K562 (cell line): ENCODE measurements around the gene TCOF1. TPM values are rescaled to one million over a fixed set of nuclear protein-coding genes. Genes with fewer than 3 reads are reported as not detected.

Experiments used
- ATAC-seq: fragments of 200-7000 bp; cut with Tn5 transposase; 3 replicates; pipeline ENCODE4 v1.9.1; 2020; ENCODE audit warnings: moderate library complexity
- BruUV-seq: library from RNA; stranded (reverse); fragments of 400-500 nt; replicated peaks from 2 replicates; lab custom pipeline; 2021; lab: Mats Ljungman, UMichigan
- CTCF ChIA-PET: fragments of 300-600 bp; formaldehyde crosslinking; extraction: SDS; loops from one replicate; lab custom pipeline; 2021; ENCODE audit warnings: low intra/inter-chr PET ratio; lab: Yijun Ruan, JAX
- POLR2A ChIA-PET: fragments of 300-600, 350-650 bp; sonication (Branson Sonifier 250); formaldehyde crosslinking; extraction: SDS; loops from one replicate; lab custom pipeline; 2021; ENCODE audit warnings: antibody characterized with exemption, inconsistent platforms; lab: Yijun Ruan, JAX
- DNase-seq, 4 experiments: peaks; one replicate each; pipeline versions ENCODE4 v3.0.0 to v3.0.0-alpha.2; 2011 to 2018; ENCODE audit warnings: low spot score in 3 of 4, mixed read lengths in 3 of 4; ENCODE audit errors: extremely low read depth in 1 of 4
- FAIRE-seq: peaks from 2 replicates; lab custom pipeline; 2011; peaks lifted over from hg19 to GRCh38; lab: Jason Lieb, UNC
- H2AFZ ChIP-seq: 2 replicates; pipeline ENCODE4 v1.6.0; 2011; ENCODE audit warnings: low read depth, low read length, control low read depth, inconsistent platforms
- H3K27ac ChIP-seq: fragments of 200-600 bp; 3 replicates; pipeline ENCODE4 v1.8.0; 2011; ENCODE audit warnings: low read depth, mild to moderate bottlenecking, control low read depth, inconsistent platforms, low read length, moderate library complexity, mixed read lengths; ENCODE audit errors: extremely low read depth
- H3K27me3 ChIP-seq, 2 experiments: fragments of 300-600 bp in 1 of 2; 2 replicates in 1 of 2; 3 replicates in 1 of 2; pipeline versions ENCODE4 v1.6.0 to v1.8.0; 2011; ENCODE audit warnings: inconsistent platforms in 2 of 2, low read length in 2 of 2, mild to moderate bottlenecking in 1 of 2, mixed read lengths in 1 of 2, moderate library complexity in 1 of 2; ENCODE audit not compliant: control insufficient read depth in 2 of 2, insufficient read depth in 2 of 2
- H3K36me3 ChIP-seq: fragments of 300-600 bp; 3 replicates; pipeline ENCODE4 v1.8.0; 2011; ENCODE audit warnings: mild to moderate bottlenecking, low read length, inconsistent platforms; ENCODE audit not compliant: control insufficient read depth, insufficient read depth
- H3K4me1 ChIP-seq, 2 experiments: fragments of 200-600 bp in 1 of 2; replicated peaks in 1 of 2; 2 replicates in 1 of 2; 3 replicates in 1 of 2; pipeline versions ENCODE4 v1.5.1 to v1.8.0; 2011; ENCODE audit warnings: inconsistent platforms in 2 of 2, low read length in 2 of 2, mild to moderate bottlenecking in 1 of 2, mixed read lengths in 1 of 2, moderate library complexity in 1 of 2; ENCODE audit not compliant: control insufficient read depth in 2 of 2, insufficient read depth in 2 of 2
- H3K4me2 ChIP-seq: 2 replicates; pipeline ENCODE4 v1.6.1; 2011; ENCODE audit warnings: low read length, control low read depth, inconsistent platforms, mixed read lengths; ENCODE audit not compliant: insufficient read depth
- H3K4me3 ChIP-seq: fragments of 200-600 bp; sonication (generic), shearing (Covaris generic); 2 replicates; pipeline ENCODE4 v1.5.1; 2016; ENCODE audit warnings: control low read depth, inconsistent platforms
- H3K79me2 ChIP-seq: fragments of 200-600 bp; 3 replicates; pipeline ENCODE4 v1.8.0; 2011; ENCODE audit warnings: low read length, inconsistent platforms; ENCODE audit not compliant: control insufficient read depth, insufficient read depth
- H3K9ac ChIP-seq, 2 experiments: 2 replicates each; pipeline versions ENCODE4 v1.6.0 to v1.6.1; 2011; ENCODE audit warnings: low read depth in 2 of 2, low read length in 2 of 2, control low read depth in 1 of 2, inconsistent platforms in 1 of 2, mild to moderate bottlenecking in 1 of 2, mixed read lengths in 1 of 2; ENCODE audit not compliant: insufficient read depth in 1 of 2
- H3K9me1 ChIP-seq: one replicate; pipeline ENCODE4 v1.6.0; 2011; ENCODE audit warnings: inconsistent platforms, mild to moderate bottlenecking, low read length, moderate library complexity; ENCODE audit not compliant: control insufficient read depth, insufficient read depth
- H3K9me3 ChIP-seq: replicated peaks from 2 replicates; pipeline ENCODE4 v1.5.1; 2011; ENCODE audit warnings: low read depth, low read length, inconsistent platforms; ENCODE audit not compliant: control insufficient read depth, insufficient read depth
- H4K20me1 ChIP-seq: replicated peaks from 2 replicates; pipeline ENCODE4 v1.6.1; 2011; ENCODE audit warnings: low read length, inconsistent platforms, mixed read lengths; ENCODE audit not compliant: control insufficient read depth, insufficient read depth
- BACH1 ChIP-seq: fragments of 200-800 bp; sonication (Bioruptor generic); IDR thresholded peaks from 2 replicates; pipeline ENCODE4 v1.6.1; 2016; ENCODE audit warnings: missing genetic modification characterization, missing compliant biosample characterization
- ELF1 ChIP-seq: fragments of 200-800 bp; sonication (Bioruptor generic); IDR thresholded peaks from 2 replicates; pipeline ENCODE4 v1.6.1; 2016; ENCODE audit warnings: missing genetic modification characterization, missing compliant biosample characterization
- GATAD2B ChIP-seq: fragments of 450-650 bp; IDR thresholded peaks from 2 replicates; pipeline ENCODE4 v1.6.1; 2017; ENCODE audit warnings: mild to moderate bottlenecking, borderline replicate concordance
- HNRNPK ChIP-seq: fragments of 200-400 bp; formaldehyde crosslinking; IDR thresholded peaks from one replicate; pipeline ENCODE4 v1.6.1; 2018; ENCODE audit warnings: mild to moderate bottlenecking, low read depth, low read length; ENCODE audit not compliant: poor library complexity, severe bottlenecking
- POLR3A ChIP-seq: IDR thresholded peaks from 2 replicates; pipeline ENCODE4 v1.6.1; 2011; ENCODE audit warnings: borderline replicate concordance, mild to moderate bottlenecking, moderate library complexity; ENCODE audit not compliant: insufficient read length, insufficient read depth; ENCODE audit errors: extremely low read depth
- PRPF4 ChIP-seq: fragments of 200-400 bp; formaldehyde crosslinking; IDR thresholded peaks from one replicate; pipeline ENCODE4 v1.6.1; 2017; ENCODE audit warnings: low read length, low read depth, mild to moderate bottlenecking; ENCODE audit not compliant: insufficient read depth, poor library complexity, severe bottlenecking
- TAF9B ChIP-seq: fragments of 450-650 bp; IDR thresholded peaks from 2 replicates; pipeline ENCODE4 v1.6.1; 2018; ENCODE audit warnings: mild to moderate bottlenecking; ENCODE audit not compliant: partially characterized antibody
- WGBS: fragments of 100-300 bp; shearing (Covaris generic); methylation state at CpG from one replicate; pipeline ENCODE4 v1.1.6; 2016; ENCODE audit warnings: low coverage, mixed read lengths; ENCODE audit not compliant: insufficient coverage; ENCODE audit errors: missing lambda C conversion rate; 5-methylcytosine and 5-hydroxymethylcytosine counted together
- in situ Hi-C: fragments of 300-500 bp; cut with MboI; formaldehyde crosslinking; loops from 4 replicates; pipeline ENCODE4 v1.15.0; 2018; ENCODE audit warnings: inconsistent platforms, mixed read lengths
- intact Hi-C: fragments of 100-400 bp; cut with micrococcal nuclease; formaldehyde crosslinking; loops from 2 replicates; pipeline ENCODE4 v1.14.2; 2022
- polyA plus RNA-seq, 8 experiments: library from polyadenylated mRNA; depleted of rRNA in 4 of 8; stranded (reverse) in 5 of 8; unstranded in 3 of 8; fragments of >200 nt; fragmentation: Nextera tagmentation in 2 of 8; fragmentation: Illumina TruSeq in 1 of 8; extraction: Ambion mirVana in 2 of 8; extraction: Trizol in 1 of 8; gene quantifications; 2 replicates each; pipeline versions ENCODE4 v1.2.1 to v1.2.3, GENCODE V29; 2011 to 2014; ENCODE audit warnings: inconsistent platforms in 1 of 8, missing spikeins in 1 of 8
- total RNA-seq, 7 experiments: library from RNA; depleted of rRNA in 6 of 7; stranded (reverse); fragments of >200 nt in 6 of 7; fragmentation: Illumina TruSeq in 2 of 7; extraction: Trizol in 2 of 7; gene quantifications; 2 replicates each; pipeline versions ENCODE4 v1.2.1 to v1.2.3, GENCODE V29; 2011 to 2021; ENCODE audit warnings: low replicate concordance in 1 of 7
- TF ChIP-seq, protein P1 (sequence below): fragments of 250-450 bp; sonication (Bioruptor Pico); IDR thresholded peaks from 2 replicates; pipeline ENCODE4 v1.5.0; 2020; ENCODE audit warnings: mild to moderate bottlenecking

Gene TCOF1
- total and polyA plus RNA-seq, 9 of the 15 experiments (the other 6 are each of a cell fraction or from before 2014, with no cell fraction given) = 9.8 to 134 (median 61.7) TPM

DNA sequence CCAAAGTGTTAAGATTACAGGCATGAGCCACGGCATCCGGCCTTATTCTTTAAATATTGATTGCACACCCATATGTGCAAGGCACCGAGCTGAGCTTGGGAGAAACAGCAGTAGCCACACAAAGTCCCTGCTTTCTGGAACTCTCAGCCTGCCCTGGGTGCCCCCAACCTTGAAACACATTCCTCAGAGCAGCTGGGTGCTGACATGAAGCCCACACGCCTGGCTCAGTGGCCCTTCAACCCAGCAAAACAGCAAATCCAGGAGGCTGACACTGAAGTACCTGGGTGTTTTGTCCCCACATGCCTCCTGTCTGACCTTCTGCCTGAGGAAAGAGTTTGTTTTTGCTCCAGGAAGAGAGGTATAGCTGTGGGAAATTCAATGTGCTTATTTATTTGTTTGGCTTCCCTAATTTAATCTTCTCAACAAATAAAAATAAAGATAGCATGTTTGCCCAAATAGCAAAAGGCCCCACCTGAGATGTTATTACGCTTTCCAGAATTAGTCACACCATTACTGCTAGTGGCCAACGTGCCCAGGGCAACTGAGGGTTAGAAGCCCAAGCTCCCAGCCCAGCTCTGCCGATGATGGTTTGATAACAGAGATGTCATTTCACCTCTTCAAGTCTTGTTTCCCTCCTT, 13.4 kb upstream of the TCOF1 start:
- POLR2A ChIA-PET = interaction anchor here (0.7 to 2.0 kb wide), 2 partner anchors 9 to 325 kb away, joined by 3 to 7 read pairs; no protein-coding TSS in a partner anchor
- Histone ChIP-seq H3K9ac (no peak overlapping the region), H4K20me1 (no peaks in the 10 kb centered on the region), H3K27me3 (peaks cover 13 to 28% of the 10 kb centered on the region in 2 experiments; a peak in 4 of 5 replicates), H3K4me2 (no peak overlapping the region), H3K4me1 (no peaks in the 10 kb centered on the region; a peak in 1 of 5 replicates), H2AFZ (no peak overlapping the region), H3K4me3 (no peak overlapping the region), H3K36me3 (no peaks in the 10 kb centered on the region), H3K27ac (no peak overlapping the region), H3K9me3 (no peaks in the 10 kb centered on the region), H3K79me2 (no peaks in the 10 kb centered on the region), H3K9me1 (no peaks in the 10 kb centered on the region)
- WGBS = 5% methylated on average over 7 of the region's 7 CpGs
- no peak for DNase-seq
- TF ChIP-seq HNRNPK = no peak
- TF ChIP-seq POLR3A = no peak
- TF ChIP-seq PRPF4 = no peak
- TF ChIP-seq TAF9B = no peak
- TF ChIP-seq, protein P1, sequence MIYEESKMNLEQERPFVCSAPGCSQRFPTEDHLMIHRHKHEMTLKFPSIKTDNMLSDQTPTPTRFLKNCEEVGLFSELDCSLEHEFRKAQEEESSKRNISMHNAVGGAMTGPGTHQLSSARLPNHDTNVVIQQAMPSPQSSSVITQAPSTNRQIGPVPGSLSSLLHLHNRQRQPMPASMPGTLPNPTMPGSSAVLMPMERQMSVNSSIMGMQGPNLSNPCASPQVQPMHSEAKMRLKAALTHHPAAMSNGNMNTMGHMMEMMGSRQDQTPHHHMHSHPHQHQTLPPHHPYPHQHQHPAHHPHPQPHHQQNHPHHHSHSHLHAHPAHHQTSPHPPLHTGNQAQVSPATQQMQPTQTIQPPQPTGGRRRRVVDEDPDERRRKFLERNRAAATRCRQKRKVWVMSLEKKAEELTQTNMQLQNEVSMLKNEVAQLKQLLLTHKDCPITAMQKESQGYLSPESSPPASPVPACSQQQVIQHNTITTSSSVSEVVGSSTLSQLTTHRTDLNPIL = no peak
- no peak for TF ChIP-seq GATAD2B
- no peak for TF ChIP-seq ELF1 (tag)
- TF ChIP-seq BACH1 (tag) = no peak
- FAIRE-seq = no peak
- no peak for ATAC-seq
- intact Hi-C loops = no loop called here
- CTCF ChIA-PET = no interaction called here
- BruUV-seq = no TSS peak
- in situ Hi-C loops = no loop called here
